ENCODE measurements around the gene FMN2.

Gene FMN2

DNA sequence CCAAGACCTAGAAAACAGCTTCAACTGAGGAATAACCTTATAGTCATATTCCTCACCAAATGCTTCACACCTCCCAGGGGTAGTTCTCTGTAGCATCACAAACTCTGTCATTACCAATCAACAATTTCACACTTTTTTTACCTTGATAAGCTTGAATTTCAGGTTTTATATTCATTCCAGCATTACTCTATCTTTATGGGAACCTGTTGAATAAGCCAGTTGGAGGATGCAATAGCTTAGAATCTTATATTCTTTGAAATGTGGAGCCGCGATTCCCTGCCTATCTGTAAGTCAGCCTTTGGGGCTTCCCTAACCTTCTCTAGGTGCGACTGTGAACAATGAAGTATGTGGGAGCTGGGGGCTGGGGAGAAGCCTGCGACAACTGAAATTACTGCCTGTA is 374.8 kb downstream of the FMN2 start:
- H3K27me3 ChIP-seq (ENCODE audit: control insufficient read depth, insufficient read depth, low read length), result no peaks in the 10 kb centered on the region
- H3K9me3 ChIP-seq (ENCODE audit: control insufficient read depth, insufficient read depth, low read depth, low read length), result no peaks in the 10 kb centered on the region
- no peaks in the 10 kb centered on the region for H3K36me3 ChIP-seq (ENCODE audit: control insufficient read depth, insufficient read depth, low read length)
- H3K9ac ChIP-seq (ENCODE audit: low read length), result no peak overlapping the region
- H3K4me1 ChIP-seq (ENCODE audit: control insufficient read depth, insufficient read depth, low read length), result peaks cover 13% of the 10 kb centered on the region; the same call in 1 of the 2 replicates
- no peak overlapping the region for H3K4me3 ChIP-seq (ENCODE audit: low read depth, low read length)
- H3K27ac ChIP-seq (ENCODE audit: low read depth, low read length), result no peak overlapping the region

DNA sequence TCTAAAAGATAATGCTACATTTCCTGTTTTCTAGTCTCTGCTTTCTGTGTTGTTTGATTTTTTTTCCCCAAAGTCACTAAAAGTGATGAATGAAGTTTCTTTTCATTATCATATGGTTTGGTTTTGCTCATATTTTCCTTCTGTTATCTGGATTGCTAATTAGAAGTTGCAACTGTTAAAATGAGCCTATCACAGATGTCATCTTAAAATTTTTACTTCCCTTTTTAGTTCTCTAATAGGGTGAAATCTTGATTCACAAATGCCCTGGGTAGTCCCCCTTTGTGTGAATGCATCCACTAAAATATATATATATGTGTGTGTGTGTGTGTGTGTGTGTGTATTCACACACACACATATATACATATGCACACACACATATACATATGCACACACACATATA is 376.2 kb downstream of the FMN2 start:
- H3K4me1 ChIP-seq (ENCODE audit: control insufficient read depth, insufficient read depth, low read length), result peaks cover 13% of the 10 kb centered on the region; the same call in 1 of the 2 replicates
- no peak overlapping the region for H3K4me3 ChIP-seq (ENCODE audit: low read depth, low read length)
- H3K27ac ChIP-seq (ENCODE audit: low read depth, low read length), result no peak overlapping the region

DNA sequence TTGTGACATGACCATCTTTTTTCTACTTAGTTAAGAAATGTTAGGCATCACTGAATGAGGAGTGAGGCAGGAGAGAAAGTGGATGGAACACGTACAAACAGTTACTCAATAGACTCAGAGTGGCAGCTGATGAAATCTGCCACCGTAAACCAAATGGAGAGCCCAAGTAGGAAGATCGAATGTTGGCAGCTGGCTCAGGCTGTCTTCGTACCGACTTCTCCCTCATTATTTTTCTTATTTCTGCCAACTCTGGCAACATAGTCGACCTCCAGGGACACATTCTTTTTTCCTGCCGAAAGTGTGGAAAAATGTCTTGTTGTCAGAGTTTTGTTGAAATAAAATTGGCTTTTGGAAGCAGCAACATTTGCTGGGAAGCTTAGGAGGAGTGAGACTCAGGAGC is 377.0 kb downstream of the FMN2 start:
- Histone ChIP-seq H3K27ac (ENCODE audit: low read depth, low read length) (no peak overlapping the region), H3K9me3 (ENCODE audit: control insufficient read depth, insufficient read depth, low read depth, low read length) (no peaks in the 10 kb centered on the region), H3K36me3 (ENCODE audit: control insufficient read depth, insufficient read depth, low read length) (no peaks in the 10 kb centered on the region), H3K9ac (ENCODE audit: low read length) (no peak overlapping the region), H3K4me1 (ENCODE audit: control insufficient read depth, insufficient read depth, low read length) (peaks cover 13% of the 10 kb centered on the region; the same call in 1 of the 2 replicates), H3K27me3 (ENCODE audit: control insufficient read depth, insufficient read depth, low read length) (no peaks in the 10 kb centered on the region), H3K4me3 (ENCODE audit: low read depth, low read length) (no peak overlapping the region)

More for the DNA sequence above, 376.2 kb downstream of the FMN2 start:
- H3K27me3 ChIP-seq (ENCODE audit: control insufficient read depth, insufficient read depth, low read length), result no peaks in the 10 kb centered on the region
- no peaks in the 10 kb centered on the region for H3K36me3 ChIP-seq (ENCODE audit: control insufficient read depth, insufficient read depth, low read length)
- H3K9me3 ChIP-seq (ENCODE audit: control insufficient read depth, insufficient read depth, low read depth, low read length), result no peaks in the 10 kb centered on the region
- no peak overlapping the region for H3K9ac ChIP-seq (ENCODE audit: low read length)

DNA sequence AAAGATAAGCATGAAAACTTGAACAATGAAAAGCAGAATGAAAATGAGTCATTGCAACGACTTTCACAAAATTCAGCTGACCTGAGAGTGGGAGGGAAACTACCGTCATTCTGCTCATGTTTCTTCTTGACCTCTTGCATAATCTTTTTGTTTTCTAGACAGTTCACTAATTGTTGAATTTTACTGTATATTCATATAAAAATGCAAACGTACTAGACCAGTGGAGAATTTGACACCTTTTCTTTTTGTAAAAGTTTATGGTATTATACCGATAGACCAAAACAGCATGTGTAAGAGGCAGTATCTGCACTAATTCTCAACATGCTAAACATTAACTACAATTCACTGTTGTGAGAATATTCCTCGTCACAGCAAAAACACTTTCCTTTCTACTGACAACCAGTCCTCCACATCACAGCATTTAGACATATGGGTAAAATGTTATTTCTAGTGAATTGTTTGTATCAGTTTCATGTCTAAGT is 382.5 kb downstream of the FMN2 start:
- Histone ChIP-seq H3K9me3 (ENCODE audit: control insufficient read depth, insufficient read depth, low read depth, low read length) (no peaks in the 10 kb centered on the region), H3K27ac (ENCODE audit: low read depth, low read length) (no peak overlapping the region), H3K4me1 (ENCODE audit: control insufficient read depth, insufficient read depth, low read length) (no peaks in the 10 kb centered on the region; the same call in 1 of the 2 replicates), H3K9ac (ENCODE audit: low read length) (no peak overlapping the region), H3K27me3 (ENCODE audit: control insufficient read depth, insufficient read depth, low read length) (no peaks in the 10 kb centered on the region), H3K4me3 (ENCODE audit: low read depth, low read length) (no peak overlapping the region), H3K36me3 (ENCODE audit: control insufficient read depth, insufficient read depth, low read length) (no peaks in the 10 kb centered on the region)

DNA sequence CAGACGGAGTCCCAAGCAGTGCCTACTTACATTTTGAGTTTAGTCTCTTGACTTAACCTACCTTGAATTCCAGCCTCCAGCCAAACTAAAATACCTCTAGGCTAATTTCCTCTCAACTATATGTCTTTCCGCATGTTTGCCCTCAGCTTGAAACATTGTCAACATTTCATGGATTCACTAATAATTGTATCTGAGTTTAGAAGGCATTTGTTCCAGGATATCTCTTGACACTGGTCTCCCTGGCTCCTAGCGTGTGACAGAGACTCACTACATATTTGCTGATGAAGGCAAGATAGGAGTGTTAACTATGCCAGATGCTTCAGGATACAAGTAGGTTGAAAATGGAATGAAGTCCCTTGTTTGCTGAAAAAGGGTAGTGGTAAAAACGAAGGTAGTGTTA is 384.1 kb downstream of the FMN2 start:
- H3K36me3 ChIP-seq (ENCODE audit: control insufficient read depth, insufficient read depth, low read length), result no peaks in the 10 kb centered on the region

DNA sequence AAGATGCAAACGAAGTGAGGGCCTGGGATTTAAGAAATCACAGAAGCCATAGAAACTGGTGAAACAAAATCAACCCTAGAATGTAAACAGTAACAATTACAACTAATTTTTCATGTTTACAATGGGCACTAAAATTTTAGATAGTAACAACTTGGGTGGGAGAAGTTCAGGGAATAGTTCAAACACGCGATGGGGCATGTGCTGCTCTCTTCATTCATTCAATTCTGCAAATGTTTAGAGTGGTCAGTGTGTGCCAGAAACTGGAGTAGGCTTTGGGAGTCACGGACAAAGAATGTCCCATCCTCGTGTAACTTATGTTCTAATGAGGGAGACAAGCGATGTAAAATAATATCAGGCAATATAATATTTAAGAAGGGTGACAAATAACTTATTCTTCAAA is 386.9 kb downstream of the FMN2 start:
- H3K4me3 ChIP-seq (ENCODE audit: low read depth, low read length), result no peak overlapping the region
- H3K27me3 ChIP-seq (ENCODE audit: control insufficient read depth, insufficient read depth, low read length), result no peaks in the 10 kb centered on the region
- no peaks in the 10 kb centered on the region for H3K9me3 ChIP-seq (ENCODE audit: control insufficient read depth, insufficient read depth, low read depth, low read length)
- no peaks in the 10 kb centered on the region for H3K4me1 ChIP-seq (ENCODE audit: control insufficient read depth, insufficient read depth, low read length)
- no peaks in the 10 kb centered on the region for H3K36me3 ChIP-seq (ENCODE audit: control insufficient read depth, insufficient read depth, low read length)
- H3K27ac ChIP-seq (ENCODE audit: low read depth, low read length), result no peak overlapping the region
- no peak overlapping the region for H3K9ac ChIP-seq (ENCODE audit: low read length)

More for the DNA sequence above, 384.1 kb downstream of the FMN2 start:
- H3K9me3 ChIP-seq (ENCODE audit: control insufficient read depth, insufficient read depth, low read depth, low read length), result no peaks in the 10 kb centered on the region
- no peaks in the 10 kb centered on the region for H3K27me3 ChIP-seq (ENCODE audit: control insufficient read depth, insufficient read depth, low read length)
- H3K4me1 ChIP-seq (ENCODE audit: control insufficient read depth, insufficient read depth, low read length), result no peaks in the 10 kb centered on the region; the same call in 1 of the 2 replicates
- H3K27ac ChIP-seq (ENCODE audit: low read depth, low read length), result no peak overlapping the region
- no peak overlapping the region for H3K4me3 ChIP-seq (ENCODE audit: low read depth, low read length)
- H3K9ac ChIP-seq (ENCODE audit: low read length), result no peak overlapping the region

DNA sequence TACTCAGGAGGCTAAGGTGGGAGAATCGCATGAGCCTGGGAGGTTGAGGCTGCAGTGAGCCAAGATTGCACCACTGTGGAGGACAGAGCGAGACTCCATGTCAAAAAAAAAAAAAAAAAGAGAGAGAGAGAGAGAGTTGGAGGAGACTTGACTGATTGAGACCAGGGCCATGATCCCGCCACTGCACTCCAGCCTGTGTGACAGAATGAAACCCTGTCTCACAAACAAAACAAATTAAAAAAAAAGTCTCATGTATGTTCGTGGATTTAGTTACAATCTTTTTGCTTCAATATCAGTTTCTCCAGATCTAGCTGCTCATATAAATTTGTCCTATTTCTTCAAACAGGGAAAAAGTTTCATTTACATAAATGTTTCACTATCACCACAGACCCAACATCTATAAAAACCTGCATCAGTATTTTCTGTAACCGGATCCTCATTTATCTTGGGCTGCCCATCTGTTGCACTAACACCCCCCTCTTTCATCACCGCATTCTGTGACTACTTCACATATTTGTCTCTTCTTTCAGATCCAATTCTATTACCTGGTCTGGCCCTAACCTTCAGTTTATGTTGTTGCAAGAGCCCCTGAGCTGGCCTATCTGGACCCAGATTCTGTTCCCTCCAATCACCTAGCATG is 393.2 kb downstream of the FMN2 start:
- Histone ChIP-seq H3K36me3 (ENCODE audit: control insufficient read depth, insufficient read depth, low read length) (no peaks in the 10 kb centered on the region), H3K27ac (ENCODE audit: low read depth, low read length) (no peak overlapping the region), H3K9ac (ENCODE audit: low read length) (no peak overlapping the region), H3K27me3 (ENCODE audit: control insufficient read depth, insufficient read depth, low read length) (no peaks in the 10 kb centered on the region), H3K4me3 (ENCODE audit: low read depth, low read length) (no peak overlapping the region), H3K4me1 (ENCODE audit: control insufficient read depth, insufficient read depth, low read length) (no peaks in the 10 kb centered on the region), H3K9me3 (ENCODE audit: control insufficient read depth, insufficient read depth, low read depth, low read length) (no peaks in the 10 kb centered on the region)

DNA sequence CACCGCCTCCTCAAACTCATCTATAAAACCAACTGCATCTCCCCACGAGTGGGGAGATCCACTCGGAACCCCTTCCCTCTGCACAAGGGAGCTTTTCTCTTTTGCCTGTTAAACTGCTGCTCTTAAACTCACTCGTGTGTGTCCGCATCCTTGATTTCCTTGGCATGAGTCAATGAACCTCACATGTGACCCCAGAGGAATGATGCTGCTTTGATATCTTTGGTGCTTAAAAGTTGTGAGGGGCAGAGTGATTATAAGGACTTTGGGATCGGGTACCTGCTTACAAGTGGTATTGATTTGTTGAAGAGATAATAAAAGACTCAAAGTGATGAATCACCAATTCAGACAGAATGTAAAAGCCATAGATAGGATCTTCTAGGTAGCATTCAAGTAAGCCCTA is 394.9 kb downstream of the FMN2 start:
- no peaks in the 10 kb centered on the region; the same call in 1 of the 2 replicates for H3K27me3 ChIP-seq (ENCODE audit: control insufficient read depth, insufficient read depth, low read length)
- no peak overlapping the region for H3K9ac ChIP-seq (ENCODE audit: low read length)
- H3K4me1 ChIP-seq (ENCODE audit: control insufficient read depth, insufficient read depth, low read length), result peaks cover 10% of the 10 kb centered on the region
- H3K27ac ChIP-seq (ENCODE audit: low read depth, low read length), result no peak overlapping the region
- no peaks in the 10 kb centered on the region for H3K9me3 ChIP-seq (ENCODE audit: control insufficient read depth, insufficient read depth, low read depth, low read length)
- no peak overlapping the region for H3K4me3 ChIP-seq (ENCODE audit: low read depth, low read length)
- H3K36me3 ChIP-seq (ENCODE audit: control insufficient read depth, insufficient read depth, low read length), result no peaks in the 10 kb centered on the region

DNA sequence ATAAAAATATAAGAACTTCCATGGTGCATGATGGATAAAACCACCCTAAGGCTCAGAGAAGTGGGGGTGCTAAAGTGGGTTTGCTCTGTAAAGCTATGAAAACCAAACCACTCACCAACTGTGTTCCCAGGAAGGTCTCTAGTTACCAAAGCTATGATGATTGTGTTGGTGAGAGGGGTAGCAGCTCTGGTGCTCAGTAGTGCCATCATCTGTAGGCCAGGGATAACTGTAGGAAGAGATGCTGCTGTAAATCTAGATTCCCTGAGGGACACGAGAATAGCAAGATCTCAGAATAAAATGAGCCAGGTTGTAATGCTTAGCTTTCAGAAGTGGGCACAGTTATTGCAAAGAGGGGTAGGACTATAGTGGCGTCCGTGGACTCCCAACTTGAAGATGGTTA is 395.8 kb downstream of the FMN2 start:
- Histone ChIP-seq H3K27ac (ENCODE audit: low read depth, low read length) (no peak overlapping the region), H3K4me3 (ENCODE audit: low read depth, low read length) (no peak overlapping the region), H3K27me3 (ENCODE audit: control insufficient read depth, insufficient read depth, low read length) (no peaks in the 10 kb centered on the region; the same call in 1 of the 2 replicates), H3K4me1 (ENCODE audit: control insufficient read depth, insufficient read depth, low read length) (peaks cover 10% of the 10 kb centered on the region), H3K9ac (ENCODE audit: low read length) (no peak overlapping the region), H3K36me3 (ENCODE audit: control insufficient read depth, insufficient read depth, low read length) (no peaks in the 10 kb centered on the region), H3K9me3 (ENCODE audit: control insufficient read depth, insufficient read depth, low read depth, low read length) (no peaks in the 10 kb centered on the region)

DNA sequence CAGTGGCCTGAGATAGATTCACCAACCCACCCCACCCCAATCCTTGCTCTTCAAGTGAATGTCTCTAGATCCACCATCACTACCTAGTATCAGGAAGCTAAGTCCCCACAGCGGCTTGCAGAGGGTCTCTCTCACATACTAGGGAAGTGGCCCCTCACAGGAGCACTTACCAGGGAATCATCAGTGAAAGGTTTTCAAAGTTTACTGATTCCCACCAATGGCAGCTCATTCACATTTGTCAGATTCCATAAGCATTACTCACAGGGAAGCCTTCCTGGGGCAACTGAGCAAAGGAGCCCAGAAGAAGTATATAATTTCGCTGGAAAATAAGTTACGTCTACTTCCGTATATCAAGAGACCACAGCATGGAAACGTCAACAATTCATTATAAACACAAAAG is 399.5 kb downstream of the FMN2 start:
- no peak overlapping the region for H3K4me3 ChIP-seq (ENCODE audit: low read depth, low read length)
- H3K36me3 ChIP-seq (ENCODE audit: control insufficient read depth, insufficient read depth, low read length), result no peaks in the 10 kb centered on the region
- H3K4me1 ChIP-seq (ENCODE audit: control insufficient read depth, insufficient read depth, low read length), result peaks cover 10% of the 10 kb centered on the region
- H3K9me3 ChIP-seq (ENCODE audit: control insufficient read depth, insufficient read depth, low read depth, low read length), result no peaks in the 10 kb centered on the region
- H3K9ac ChIP-seq (ENCODE audit: low read length), result no peak overlapping the region
- no peaks in the 10 kb centered on the region; the same call in 1 of the 2 replicates for H3K27me3 ChIP-seq (ENCODE audit: control insufficient read depth, insufficient read depth, low read length)
- H3K27ac ChIP-seq (ENCODE audit: low read depth, low read length), result no peak overlapping the region

DNA sequence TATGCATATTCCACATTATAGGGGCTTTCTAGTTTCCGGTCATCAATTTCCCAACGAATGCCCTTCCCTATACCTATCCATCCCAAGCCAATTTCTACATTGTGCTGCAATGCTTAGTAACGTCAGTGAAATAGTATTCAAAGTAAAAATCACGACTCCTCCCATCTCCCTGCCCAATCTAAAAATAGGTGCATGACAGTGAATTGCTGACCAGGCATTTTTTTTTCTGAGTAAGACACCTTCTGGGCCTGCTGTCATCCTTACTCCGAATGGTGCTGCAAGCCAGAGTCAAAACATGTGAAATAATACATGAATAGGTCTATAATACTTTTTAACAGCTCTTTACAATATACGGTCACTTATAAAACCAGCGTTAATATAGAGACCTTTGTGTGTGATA is 400.1 kb downstream of the FMN2 start:
- H3K27ac ChIP-seq (ENCODE audit: low read depth, low read length), result no peak overlapping the region
- no peaks in the 10 kb centered on the region for H3K36me3 ChIP-seq (ENCODE audit: control insufficient read depth, insufficient read depth, low read length)
- no peak overlapping the region for H3K4me3 ChIP-seq (ENCODE audit: low read depth, low read length)
- H3K9me3 ChIP-seq (ENCODE audit: control insufficient read depth, insufficient read depth, low read depth, low read length), result no peaks in the 10 kb centered on the region
- no peaks in the 10 kb centered on the region; the same call in 1 of the 2 replicates for H3K27me3 ChIP-seq (ENCODE audit: control insufficient read depth, insufficient read depth, low read length)
- H3K4me1 ChIP-seq (ENCODE audit: control insufficient read depth, insufficient read depth, low read length), result peaks cover 10% of the 10 kb centered on the region
- H3K9ac ChIP-seq (ENCODE audit: low read length), result no peak overlapping the region
